ENCODE data around the gene SMCP.
A peak's percentile ranks its signal among the peaks of the same experiment; 100 is the strongest.

Gene SMCP

DNA sequence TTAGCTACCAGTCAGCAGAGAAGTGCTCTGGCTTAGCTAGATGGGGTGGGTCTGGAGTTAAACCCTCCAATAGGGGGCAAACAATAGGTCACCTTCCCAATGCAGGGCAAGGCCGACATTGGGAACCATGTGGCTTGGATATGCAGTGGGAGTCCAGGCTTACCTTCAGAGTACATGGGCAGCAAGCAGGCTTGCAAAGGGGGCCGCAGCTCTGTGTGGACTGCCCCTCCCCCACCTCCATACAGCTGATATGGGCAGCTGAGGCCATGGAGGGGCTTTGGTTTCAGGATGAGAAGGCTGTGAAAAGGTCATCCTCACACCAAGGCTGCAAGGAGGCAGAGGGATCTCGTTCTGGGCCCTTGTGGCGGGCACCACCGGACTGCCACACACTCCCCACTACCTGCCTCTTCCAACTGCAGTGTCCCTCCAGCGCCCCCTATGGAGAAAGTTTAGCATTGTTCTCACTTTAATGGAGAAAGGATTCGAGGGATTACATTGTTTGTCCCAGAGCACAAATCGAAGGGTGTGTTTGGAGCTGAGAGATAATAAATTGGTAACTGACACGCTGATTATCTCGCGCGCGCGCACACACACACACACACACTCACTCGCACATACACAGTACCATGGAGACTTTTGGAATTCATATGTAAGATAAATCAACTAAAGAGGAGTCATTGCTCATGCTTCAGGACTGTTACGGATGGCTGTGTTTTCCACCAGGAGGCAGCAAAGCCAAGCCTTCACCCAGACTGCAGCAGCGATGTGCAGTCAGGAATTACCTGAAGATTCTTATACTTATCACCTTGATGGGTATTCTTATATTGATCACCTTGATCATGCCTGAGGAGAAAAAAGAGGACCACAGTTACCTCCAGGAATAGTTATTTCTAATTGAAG lies 7.0 kb upstream of the SMCP start:
- no peak overlapping the region for H3K27ac Mint-ChIP-seq
- H3K4me3 Mint-ChIP-seq = no peak overlapping the region

GRCh38 chr1:152871731-152872126 lies 6.4 kb upstream of the SMCP start:
- Mint-ChIP-seq H3K36me3 (ENCODE audit: low read depth) (no peaks in the 10 kb centered on the region), H3K4me1 (no peaks in the 10 kb centered on the region), H3K9me3 (no peaks in the 10 kb centered on the region), H3K27ac (no peak overlapping the region), H3K27me3 (ENCODE audit: low read depth) (no peaks in the 10 kb centered on the region), H3K4me3 (no peak overlapping the region)
- TF ChIP-seq CTCF (IDR thresholded peaks at IDR 0.05; ENCODE audit: unreplicated experiment in 3 of 3) = no peak

More for the DNA sequence above, 7.0 kb upstream of the SMCP start:
- H3K36me3 Mint-ChIP-seq (ENCODE audit: low read depth) = no peaks in the 10 kb centered on the region
- no peaks in the 10 kb centered on the region for H3K9me3 Mint-ChIP-seq
- H3K4me1 Mint-ChIP-seq = no peaks in the 10 kb centered on the region
- no peaks in the 10 kb centered on the region for H3K27me3 Mint-ChIP-seq (ENCODE audit: low read depth)
- peak; percentile 11 to 43 (median 35) for TF ChIP-seq CTCF (IDR thresholded peaks at IDR 0.05; ENCODE audit: unreplicated experiment in 3 of 3)

- no peaks in the 10 kb centered on the region for H3K4me1 Mint-ChIP-seq
- H3K27me3 Mint-ChIP-seq (ENCODE audit: low read depth) = peaks cover 4% of the 10 kb centered on the region
Observed at GRCh38 chr1:152873495-152873894, 4.6 kb upstream of the SMCP start.

GRCh38 chr1:152876827-152877226 lies 1.3 kb upstream of the SMCP start:
- H3K27me3 Mint-ChIP-seq (ENCODE audit: low read depth) = peaks cover 8% of the 10 kb centered on the region
- H3K4me1 Mint-ChIP-seq = no peaks in the 10 kb centered on the region
- H3K27ac Mint-ChIP-seq = no peak overlapping the region
- TF ChIP-seq CTCF (IDR thresholded peaks at IDR 0.05; ENCODE audit: unreplicated experiment in 3 of 3) = no peak
- H3K36me3 Mint-ChIP-seq (ENCODE audit: low read depth) = no peaks in the 10 kb centered on the region
- peaks cover 2% of the 10 kb centered on the region for H3K9me3 Mint-ChIP-seq
- no peak overlapping the region for H3K4me3 Mint-ChIP-seq

More at GRCh38 chr1:152873495-152873894, 4.6 kb upstream of the SMCP start:
- no peak for TF ChIP-seq CTCF (IDR thresholded peaks at IDR 0.05; ENCODE audit: unreplicated experiment in 3 of 3)
- no peak overlapping the region for H3K4me3 Mint-ChIP-seq
- no peaks in the 10 kb centered on the region for H3K36me3 Mint-ChIP-seq (ENCODE audit: low read depth)
- H3K9me3 Mint-ChIP-seq = no peaks in the 10 kb centered on the region
- no peak overlapping the region for H3K27ac Mint-ChIP-seq

DNA sequence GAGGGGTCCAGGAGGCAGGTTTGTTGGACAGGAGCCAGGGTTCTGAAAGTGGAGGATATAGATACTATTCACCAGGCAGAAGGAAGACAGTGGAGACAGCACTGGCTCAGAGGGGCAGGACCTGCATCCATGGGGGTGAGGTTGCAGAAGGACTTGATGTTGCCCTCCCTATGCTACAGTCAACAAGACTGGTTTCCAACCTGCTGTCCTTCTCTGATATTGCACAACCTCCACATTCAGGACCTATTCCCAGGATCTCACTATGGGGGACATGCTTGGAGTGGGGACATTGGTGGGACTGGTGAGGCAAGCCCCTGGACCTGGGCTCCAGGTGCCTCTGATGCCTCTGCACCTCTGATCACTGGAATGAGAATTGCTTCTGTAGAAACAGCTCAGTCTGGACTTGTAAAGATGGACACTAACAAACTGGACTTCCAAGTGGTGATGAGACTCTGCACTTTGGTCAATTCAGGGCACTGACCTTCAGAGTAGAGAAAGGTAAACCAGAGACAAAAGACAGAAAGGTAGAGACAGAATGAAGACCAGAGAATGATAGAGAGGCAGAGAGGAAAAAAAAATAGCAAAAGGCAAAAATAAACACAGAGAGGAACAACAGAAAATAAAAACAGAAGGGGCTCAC lies 1.6 kb downstream of the SMCP start:
- H3K4me1 Mint-ChIP-seq = no peaks in the 10 kb centered on the region
- TF ChIP-seq CTCF (IDR thresholded peaks at IDR 0.05; ENCODE audit: unreplicated experiment in 3 of 3) = no peak
- H3K36me3 Mint-ChIP-seq (ENCODE audit: low read depth) = no peaks in the 10 kb centered on the region
- no peak overlapping the region for H3K4me3 Mint-ChIP-seq
- H3K9me3 Mint-ChIP-seq = peaks cover 2% of the 10 kb centered on the region
- no peak overlapping the region for H3K27ac Mint-ChIP-seq
- H3K27me3 Mint-ChIP-seq (ENCODE audit: low read depth) = peaks cover 17% of the 10 kb centered on the region

All from nephron (organoid).